HAP-1 (cell line): ENCODE data around the gene PTPRN2.

Experiments used
- DNase-seq, 2 experiments: peaks; one replicate each; pipeline ENCODE4 v3.0.0-alpha.2; 2016 to 2020; ENCODE audit warnings: low spot score in 2 of 2
- H3K27me3 ChIP-seq: fragments of 250-450 bp; sonication (Bioruptor Pico); 2 replicates; pipeline ENCODE4 v1.5.1; 2020; ENCODE audit warnings: low read depth, mild to moderate bottlenecking, moderate library complexity
- H3K36me3 ChIP-seq: fragments of 250-450 bp; sonication (Bioruptor Pico); replicated peaks from 2 replicates; pipeline ENCODE4 v1.5.1; 2020; ENCODE audit warnings: mild to moderate bottlenecking
- H3K4me1 ChIP-seq: fragments of 250-450 bp; sonication (Bioruptor Pico); 2 replicates; pipeline ENCODE4 v1.5.1; 2020; ENCODE audit warnings: mild to moderate bottlenecking
- H3K4me3 ChIP-seq: fragments of 250-450 bp; sonication (Bioruptor Pico); 2 replicates; pipeline ENCODE4 v1.5.1; 2020; ENCODE audit warnings: mild to moderate bottlenecking, moderate library complexity
- H3K9me3 ChIP-seq: fragments of 250-450 bp; sonication (Bioruptor Pico); 2 replicates; pipeline ENCODE4 v1.5.1; 2020; ENCODE audit warnings: mild to moderate bottlenecking, moderate library complexity
- in situ Hi-C: fragments of 300-500 bp; cut with MboI; formaldehyde crosslinking; loops from 3 replicates; pipeline ENCODE4 v1.14.3; 2020; ENCODE audit warnings: low sequenced_read_pairs, inconsistent platforms, mixed read lengths

The PTPRN2 gene

DNA sequence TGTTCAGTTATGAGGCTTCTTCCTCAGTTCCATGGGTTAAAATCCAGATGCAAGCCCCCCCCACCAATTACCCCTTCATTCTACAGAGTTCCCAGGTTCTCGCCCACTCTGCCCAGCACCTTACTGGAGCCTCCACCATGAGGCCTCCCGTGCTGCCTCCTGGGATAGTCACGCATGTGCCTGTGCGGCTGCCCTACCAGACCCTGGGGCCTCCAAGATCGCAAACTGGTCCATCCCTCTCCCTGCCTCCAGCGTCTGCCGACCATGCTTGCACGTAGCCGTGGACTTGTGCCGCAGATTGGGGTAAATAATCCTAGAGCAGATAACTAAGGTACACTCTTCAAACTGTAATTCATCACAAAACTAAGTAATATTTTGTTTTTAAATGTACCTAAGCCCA is 611.2 kb downstream of the PTPRN2 start:
- H3K9me3 ChIP-seq, result no peaks in the 10 kb centered on the region
- in situ Hi-C loops, result no loop called here
- no peak for DNase-seq

DNA sequence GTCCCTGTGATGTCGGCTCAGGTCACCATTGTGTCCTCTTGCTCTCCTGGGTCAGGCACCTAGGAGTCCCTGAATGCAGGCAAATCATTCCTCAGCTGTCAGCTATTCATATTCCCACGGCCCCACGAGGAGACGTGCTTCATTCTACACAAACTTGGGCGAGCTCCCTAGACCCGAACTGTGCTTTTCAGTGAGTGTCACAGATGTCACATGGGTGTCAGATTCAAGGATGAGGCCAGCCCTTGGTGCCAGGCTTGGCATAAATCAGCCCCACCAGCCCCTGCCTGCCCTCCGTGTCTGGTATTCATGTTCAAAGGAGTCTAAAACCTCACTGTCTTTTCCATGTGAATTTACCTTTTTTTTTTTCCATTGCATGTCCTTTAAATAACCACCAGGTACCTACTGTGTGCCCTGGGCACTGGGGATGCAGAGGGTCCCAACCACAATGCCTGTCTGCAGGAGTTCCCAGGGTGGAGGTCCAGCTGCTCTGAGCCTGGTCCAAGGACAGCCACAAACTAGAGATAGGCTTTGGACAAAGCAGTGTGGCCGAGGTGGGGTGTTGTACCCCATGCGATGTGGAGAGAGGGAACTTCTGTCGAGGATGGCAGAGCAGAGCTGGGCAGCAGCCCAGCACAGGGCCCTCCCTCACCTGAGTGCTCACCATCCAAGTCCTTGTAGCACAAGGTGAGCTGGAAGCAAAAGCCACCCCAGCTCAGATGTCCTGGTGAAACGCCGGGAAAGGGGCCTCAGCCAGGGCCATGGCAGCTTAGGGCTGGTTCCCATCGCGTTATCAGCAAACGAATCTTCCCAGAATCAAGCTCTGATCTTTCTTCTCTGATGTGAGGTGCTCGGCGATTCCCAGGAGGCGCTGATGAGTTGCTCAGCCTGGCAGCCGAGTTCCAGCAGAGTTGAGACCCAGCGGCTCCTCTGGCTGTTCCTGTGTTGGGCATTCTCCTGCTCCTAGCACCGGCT is 611.9 kb downstream of the PTPRN2 start:
- no peaks in the 10 kb centered on the region for H3K27me3 ChIP-seq
- H3K4me3 ChIP-seq, result no peak overlapping the region
- no peaks in the 10 kb centered on the region for H3K4me1 ChIP-seq
- in situ Hi-C loops, result no loop called here
- H3K9me3 ChIP-seq, result no peaks in the 10 kb centered on the region
- DNase-seq, result no peak
- no peaks in the 10 kb centered on the region for H3K36me3 ChIP-seq

More for the DNA sequence above, 611.2 kb downstream of the PTPRN2 start:
- Histone ChIP-seq H3K4me1 (no peaks in the 10 kb centered on the region), H3K36me3 (no peaks in the 10 kb centered on the region), H3K4me3 (no peak overlapping the region), H3K27me3 (no peaks in the 10 kb centered on the region)

DNA sequence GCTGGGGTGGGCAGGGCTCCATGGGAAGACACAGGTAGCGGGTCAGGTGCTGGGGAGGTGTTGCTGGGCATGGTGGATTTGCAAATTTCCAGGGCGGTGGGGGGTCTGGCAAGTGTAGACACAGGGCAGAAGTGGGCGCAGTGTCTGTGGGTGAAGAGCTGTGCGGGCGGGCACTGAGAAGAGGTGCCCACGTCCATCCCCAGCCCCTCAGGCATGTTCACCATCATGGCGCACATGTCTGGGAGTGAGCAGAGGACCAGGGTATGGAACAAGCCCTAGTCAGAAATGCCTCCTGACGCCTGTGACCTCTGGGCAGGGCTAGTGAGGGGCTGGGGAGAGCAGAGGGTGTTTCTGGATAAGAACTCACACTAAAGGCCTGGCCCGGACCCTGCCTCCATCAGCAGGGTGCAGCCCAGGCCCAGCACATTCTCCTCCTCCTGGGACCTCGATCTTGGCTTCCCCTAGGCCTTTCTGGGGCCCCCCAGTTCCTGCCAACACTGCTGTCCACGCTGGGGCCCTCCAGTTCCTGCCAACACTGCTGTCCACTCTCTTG is 612.9 kb downstream of the PTPRN2 start:
- Histone ChIP-seq H3K36me3 (no peaks in the 10 kb centered on the region), H3K4me1 (no peaks in the 10 kb centered on the region), H3K9me3 (no peaks in the 10 kb centered on the region), H3K4me3 (no peak overlapping the region), H3K27me3 (no peaks in the 10 kb centered on the region)
- in situ Hi-C loops, result no loop called here
- DNase-seq, result no peak

DNA sequence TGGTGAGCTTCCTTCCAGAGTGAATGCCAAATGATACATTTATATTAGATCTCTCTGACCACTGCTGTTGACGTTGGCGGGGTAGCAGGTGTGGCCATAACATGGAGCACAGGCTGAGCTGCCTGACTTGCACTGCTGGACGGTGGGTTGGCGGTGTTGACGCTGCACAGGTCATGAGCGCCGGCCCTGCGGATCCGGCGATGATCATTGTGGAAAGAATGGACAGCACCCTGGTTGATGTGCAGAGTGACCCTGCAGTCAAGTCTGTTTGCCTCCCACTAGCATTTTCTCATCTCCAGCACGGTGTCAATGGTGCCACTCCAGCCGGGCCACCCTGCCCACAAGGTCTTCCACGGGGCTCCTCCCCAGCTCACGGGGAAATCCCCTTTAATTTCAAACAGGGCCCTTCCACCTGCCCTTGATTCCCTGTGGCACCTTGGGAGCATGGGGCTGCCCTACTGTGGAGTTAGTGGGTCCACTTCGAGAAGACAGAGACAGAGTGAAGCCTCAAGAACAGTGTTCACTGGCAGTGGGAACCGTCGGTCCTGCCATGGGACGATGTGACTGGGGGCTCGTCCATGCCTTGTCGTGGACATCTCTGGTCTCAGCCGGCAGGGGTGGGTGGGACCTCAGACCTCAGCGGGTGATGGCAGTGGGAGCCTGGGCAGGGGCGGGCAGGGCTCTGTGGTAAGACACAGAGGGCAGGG is 613.5 kb downstream of the PTPRN2 start:
- DNase-seq, result no peak
- Histone ChIP-seq H3K4me3 (no peak overlapping the region), H3K9me3 (no peaks in the 10 kb centered on the region), H3K36me3 (no peaks in the 10 kb centered on the region), H3K4me1 (no peaks in the 10 kb centered on the region), H3K27me3 (no peaks in the 10 kb centered on the region)
- in situ Hi-C loops, result no loop called here

DNA sequence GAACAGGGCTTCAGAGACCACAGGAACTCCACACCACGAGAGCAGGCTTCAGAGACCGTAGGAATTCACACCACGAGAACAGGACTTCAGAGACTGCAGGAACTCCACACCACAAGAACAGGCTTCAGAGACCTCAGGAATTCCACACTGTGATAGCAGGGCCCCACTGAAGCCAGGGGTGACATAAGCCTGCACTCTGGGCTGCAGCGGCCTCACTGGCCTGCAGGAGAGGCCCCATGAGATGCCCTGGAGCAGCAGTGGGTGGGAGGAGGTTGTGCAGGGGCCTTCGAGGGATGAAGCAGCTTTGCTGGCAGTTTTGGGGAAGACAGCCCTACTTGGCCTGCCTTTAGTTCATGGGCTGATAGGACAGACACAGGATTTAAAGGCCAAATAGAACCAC is 614.7 kb downstream of the PTPRN2 start:
- no peak overlapping the region for H3K4me3 ChIP-seq
- DNase-seq, result no peak
- no peaks in the 10 kb centered on the region for H3K9me3 ChIP-seq
- no peaks in the 10 kb centered on the region for H3K27me3 ChIP-seq
- in situ Hi-C loops, result no loop called here
- H3K36me3 ChIP-seq, result no peaks in the 10 kb centered on the region
- H3K4me1 ChIP-seq, result no peaks in the 10 kb centered on the region

DNA sequence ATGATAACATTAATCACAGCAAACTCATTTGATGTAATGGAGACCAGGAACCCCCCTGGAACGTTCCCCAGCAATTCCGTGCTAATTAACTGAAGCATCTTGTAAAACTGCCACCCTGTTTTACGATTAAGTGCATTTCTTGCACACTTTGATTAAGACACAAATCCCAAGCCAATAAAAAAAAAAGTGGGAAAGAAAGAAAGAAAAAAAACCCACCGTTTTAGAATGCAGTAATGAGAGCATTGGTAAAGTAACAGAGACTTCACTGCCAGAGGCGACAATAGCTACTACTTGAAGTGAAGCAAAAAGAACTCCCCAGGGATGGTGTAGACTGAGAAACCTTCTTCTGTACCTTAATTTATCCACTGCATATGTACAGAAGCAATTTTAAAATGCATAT is 616.1 kb downstream of the PTPRN2 start:
- Histone ChIP-seq H3K36me3 (no peaks in the 10 kb centered on the region), H3K4me1 (no peaks in the 10 kb centered on the region), H3K4me3 (no peak overlapping the region), H3K27me3 (no peaks in the 10 kb centered on the region), H3K9me3 (no peaks in the 10 kb centered on the region)
- DNase-seq, result no peak
- in situ Hi-C loops, result no loop called here

DNA sequence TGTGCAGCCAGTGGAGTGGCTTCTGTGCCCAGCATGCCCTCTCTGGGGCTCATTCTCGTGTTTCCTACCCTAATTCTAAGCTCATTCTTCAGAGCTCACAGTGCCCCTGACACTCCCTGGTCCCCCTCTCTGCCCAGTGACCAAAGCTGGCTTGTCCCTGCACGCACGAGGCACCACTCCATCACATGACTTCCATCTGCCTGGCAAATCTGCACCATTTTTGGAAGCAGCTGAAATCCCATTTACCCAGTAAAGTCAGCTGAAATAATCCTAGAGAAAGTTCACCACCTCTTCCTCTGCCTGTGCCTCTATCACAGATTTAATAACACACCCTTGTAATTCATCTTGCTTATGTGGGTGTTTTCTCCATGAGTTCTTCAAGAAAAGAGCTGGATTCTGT is 616.9 kb downstream of the PTPRN2 start:
- no peaks in the 10 kb centered on the region for H3K27me3 ChIP-seq
- in situ Hi-C loops, result no loop called here
- no peak for DNase-seq
- H3K9me3 ChIP-seq, result no peaks in the 10 kb centered on the region
- H3K4me3 ChIP-seq, result no peak overlapping the region
- no peaks in the 10 kb centered on the region for H3K36me3 ChIP-seq
- no peaks in the 10 kb centered on the region for H3K4me1 ChIP-seq

DNA sequence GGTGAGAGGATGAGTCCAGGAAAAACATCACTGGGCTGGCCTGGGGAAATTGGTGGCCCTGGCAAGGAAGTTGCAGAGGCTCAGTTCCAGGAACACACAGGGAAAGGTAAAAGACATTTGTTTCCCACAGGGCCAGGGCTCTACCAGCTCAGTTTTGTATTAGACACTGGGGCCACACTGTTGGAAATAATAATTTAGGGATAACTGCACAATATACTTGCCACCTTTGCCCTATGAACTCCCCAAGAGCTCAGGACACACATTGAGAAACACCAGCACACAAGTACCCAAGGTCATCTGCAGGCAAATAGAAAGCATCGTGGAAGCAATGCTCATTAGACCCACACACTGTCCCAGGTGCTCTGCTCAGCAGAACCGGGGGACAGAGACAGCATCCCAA is 617.6 kb downstream of the PTPRN2 start:
- Histone ChIP-seq H3K9me3 (no peaks in the 10 kb centered on the region), H3K4me3 (no peak overlapping the region), H3K27me3 (no peaks in the 10 kb centered on the region), H3K4me1 (no peaks in the 10 kb centered on the region), H3K36me3 (no peaks in the 10 kb centered on the region)
- in situ Hi-C loops, result no loop called here
- DNase-seq, result no peak

DNA sequence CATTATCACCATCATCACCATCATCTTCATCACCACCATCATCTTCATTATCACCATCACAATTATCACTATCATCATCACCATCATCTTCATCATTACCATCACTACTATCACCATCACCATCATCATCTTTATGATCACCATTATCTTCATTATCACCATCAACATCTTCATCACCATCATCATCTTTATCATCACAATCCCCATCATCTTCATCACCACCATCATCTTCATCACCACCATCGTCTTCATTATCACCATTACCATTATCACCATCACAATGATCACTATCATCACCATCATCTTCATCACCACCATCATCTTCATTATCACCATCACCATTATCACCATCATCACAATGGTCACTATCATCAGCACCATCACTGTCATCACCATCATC is 621.1 kb downstream of the PTPRN2 start:
- H3K9me3 ChIP-seq, result no peaks in the 10 kb centered on the region
- no peaks in the 10 kb centered on the region for H3K4me1 ChIP-seq
- in situ Hi-C loops, result no loop called here
- no peaks in the 10 kb centered on the region for H3K27me3 ChIP-seq
- no peak overlapping the region for H3K4me3 ChIP-seq
- DNase-seq, result no peak
- H3K36me3 ChIP-seq, result no peaks in the 10 kb centered on the region

DNA sequence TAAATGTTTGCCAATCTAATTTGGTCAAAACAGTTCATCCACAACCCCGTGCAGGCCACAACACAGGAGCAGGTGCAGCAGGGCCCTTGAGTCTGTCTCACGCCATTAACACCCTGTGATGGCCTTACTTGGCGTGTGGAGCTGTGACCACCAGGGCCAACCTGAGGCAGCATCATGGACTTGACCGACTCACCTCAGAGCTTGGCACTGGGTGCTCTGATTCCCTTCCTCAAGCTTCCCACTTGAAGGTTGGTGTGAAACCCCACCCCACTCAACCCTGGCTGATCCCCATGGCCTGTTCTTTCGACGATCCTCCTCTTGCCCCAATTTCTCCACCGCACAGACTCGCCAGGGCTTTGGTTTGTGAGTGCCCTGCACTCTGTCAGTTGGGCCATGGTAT is 623.1 kb downstream of the PTPRN2 start:
- H3K4me3 ChIP-seq, result no peak overlapping the region
- H3K27me3 ChIP-seq, result no peaks in the 10 kb centered on the region
- H3K4me1 ChIP-seq, result no peaks in the 10 kb centered on the region
- H3K36me3 ChIP-seq, result no peaks in the 10 kb centered on the region
- no peak for DNase-seq
- in situ Hi-C loops, result no loop called here
- no peaks in the 10 kb centered on the region for H3K9me3 ChIP-seq

DNA sequence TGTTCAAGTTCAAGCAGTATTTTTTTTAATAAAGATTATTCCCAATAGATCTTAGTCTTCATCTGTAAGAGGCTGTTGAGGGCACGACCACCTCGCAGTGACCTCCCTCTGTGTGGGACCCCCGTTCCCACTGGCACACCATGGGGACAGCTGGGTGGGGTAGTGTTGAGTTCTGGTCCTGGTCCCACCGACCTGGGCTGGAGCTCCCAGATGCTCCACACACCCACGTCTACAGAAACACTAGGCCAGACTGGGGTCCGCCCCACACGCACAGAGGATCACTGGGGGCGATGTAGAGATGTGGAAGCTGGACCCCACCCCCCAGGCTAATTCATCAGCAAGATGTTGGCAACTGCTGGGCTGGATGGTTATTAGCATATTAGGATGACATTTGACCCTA is 623.6 kb downstream of the PTPRN2 start:
- no peaks in the 10 kb centered on the region for H3K36me3 ChIP-seq
- H3K27me3 ChIP-seq, result no peaks in the 10 kb centered on the region
- H3K9me3 ChIP-seq, result no peaks in the 10 kb centered on the region
- no peak overlapping the region for H3K4me3 ChIP-seq
- in situ Hi-C loops, result no loop called here
- DNase-seq, result no peak
- H3K4me1 ChIP-seq, result no peaks in the 10 kb centered on the region

DNA sequence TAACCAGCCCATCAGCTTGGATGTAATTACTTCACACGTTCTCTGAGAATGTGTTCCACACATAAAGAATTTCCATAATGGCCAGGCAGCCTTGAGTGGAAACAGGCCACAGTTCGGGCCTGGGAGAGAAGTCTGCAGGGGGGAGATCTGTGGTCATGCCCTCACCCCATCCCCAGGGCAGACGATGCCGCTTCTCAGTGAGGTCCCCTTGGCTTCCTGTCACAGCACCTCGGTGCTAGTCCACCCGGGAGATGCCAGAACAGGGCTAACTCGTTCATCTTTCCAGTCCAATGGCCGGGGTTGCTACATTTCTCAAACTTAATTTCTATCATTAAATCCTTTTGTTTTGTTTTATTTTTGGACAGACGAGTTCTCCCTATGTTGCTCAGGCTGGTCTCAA is 624.1 kb downstream of the PTPRN2 start:
- Histone ChIP-seq H3K36me3 (no peaks in the 10 kb centered on the region), H3K27me3 (no peaks in the 10 kb centered on the region), H3K4me1 (no peaks in the 10 kb centered on the region), H3K4me3 (no peak overlapping the region), H3K9me3 (no peaks in the 10 kb centered on the region)
- in situ Hi-C loops, result no loop called here
- no peak for DNase-seq

DNA sequence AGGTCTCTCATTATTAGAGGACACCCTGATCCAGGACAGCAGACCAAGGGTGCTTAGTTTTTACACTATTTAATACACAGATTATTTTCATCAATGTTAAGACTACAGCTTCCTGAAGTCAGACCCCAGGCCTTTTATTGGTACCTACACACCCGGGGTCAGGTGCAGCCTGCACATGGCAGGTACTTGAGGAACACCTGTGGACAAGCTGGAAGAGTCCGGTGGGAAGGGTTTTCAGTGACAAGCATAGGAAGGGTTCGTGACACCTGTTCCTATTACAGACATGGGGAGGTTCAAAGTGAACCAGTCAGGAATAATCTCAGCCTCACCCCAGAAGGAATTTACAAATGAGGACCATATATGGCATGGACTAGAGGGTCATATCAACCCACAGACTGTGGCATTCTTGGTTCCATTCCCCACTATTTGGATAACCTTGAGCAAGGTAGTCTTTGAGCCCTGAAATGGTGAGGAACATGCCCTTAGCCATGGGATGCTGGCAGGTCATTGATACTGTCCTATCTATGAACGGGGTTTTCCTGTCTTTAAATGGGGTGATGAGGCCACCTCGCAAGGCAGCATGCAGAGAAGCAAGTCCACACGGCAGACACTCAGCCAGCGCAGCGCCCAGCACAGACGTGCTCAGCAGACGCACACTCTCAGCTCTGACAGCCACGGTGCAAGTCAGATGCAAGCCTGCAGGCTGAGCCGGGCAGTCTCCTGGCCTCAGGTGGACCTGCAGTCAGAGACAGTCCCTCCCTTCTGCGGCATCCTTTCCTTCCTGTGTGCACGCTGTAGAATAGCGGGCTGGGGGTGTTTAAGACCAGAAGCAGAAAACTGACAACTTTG is 624.9 kb downstream of the PTPRN2 start:
- H3K4me1 ChIP-seq, result no peaks in the 10 kb centered on the region
- in situ Hi-C loops, result no loop called here
- no peaks in the 10 kb centered on the region for H3K9me3 ChIP-seq
- no peak overlapping the region for H3K4me3 ChIP-seq
- no peak for DNase-seq
- H3K36me3 ChIP-seq, result no peaks in the 10 kb centered on the region
- H3K27me3 ChIP-seq, result no peaks in the 10 kb centered on the region
